M059J (cell line): ENCODE data around the gene CACNB3. TPM values are rescaled to one million over a fixed set of nuclear protein-coding genes. Genes with fewer than 3 reads are reported as not detected.

Experiments used
- DNase-seq: peaks from one replicate; pipeline ENCODE4 v3.0.0-alpha.2; 2012; ENCODE audit warnings: low read depth
- total RNA-seq: library from RNA; depleted of rRNA; stranded (reverse); fragments of >200 nt; shearing (Covaris generic); gene quantifications from 2 replicates; pipeline ENCODE4 v1.2.3, GENCODE V29; 2014

Gene CACNB3
- total RNA-seq, 1 experiment from 2014 or later: 15.8 TPM

DNA sequence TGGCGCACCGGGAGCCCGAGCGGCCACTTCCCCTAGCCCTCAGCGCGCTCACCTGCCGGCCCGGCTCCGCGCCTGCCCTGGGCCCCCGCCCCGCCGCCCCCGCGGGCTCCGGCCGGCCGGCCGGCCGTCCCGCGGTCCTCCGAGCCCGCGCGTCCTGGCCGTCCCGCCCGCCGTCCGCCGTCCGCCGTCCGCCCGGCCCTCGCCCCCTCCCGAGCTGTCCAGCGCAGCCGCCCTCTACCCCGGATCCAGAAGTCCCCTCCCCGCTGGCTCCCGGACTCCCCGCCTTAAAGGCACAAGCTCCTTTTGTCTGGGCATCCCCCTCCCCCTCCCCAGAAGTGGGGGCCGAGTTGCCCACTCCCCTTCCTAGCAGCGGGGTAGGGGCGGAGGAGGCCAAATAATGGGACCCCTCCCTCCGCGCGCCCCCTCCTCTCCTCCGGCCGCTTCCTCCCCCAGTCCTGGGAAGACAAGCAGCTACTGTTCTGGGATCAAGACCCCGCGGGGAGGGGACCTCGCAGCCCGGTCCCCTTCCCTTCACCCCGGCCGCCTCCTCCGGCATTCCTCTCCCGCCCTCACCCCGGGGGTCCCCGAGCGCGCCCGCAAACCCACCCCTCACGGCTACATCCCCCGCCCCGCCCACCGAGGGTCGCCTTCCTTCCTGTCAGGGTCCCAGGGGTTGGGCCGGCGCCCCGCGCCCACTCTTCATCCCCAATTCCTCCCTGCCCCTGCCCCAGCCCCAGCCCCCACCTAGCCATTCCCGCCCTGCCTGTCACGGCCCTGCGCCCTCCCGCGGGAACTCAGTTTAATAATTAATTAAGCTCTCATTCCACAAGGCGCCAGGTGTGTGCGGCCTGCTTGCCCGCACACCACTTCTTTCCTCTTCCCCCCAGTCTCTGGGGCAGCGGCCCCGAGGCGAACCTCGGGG, 29.2 kb upstream of the CACNB3 start, which contains the start of gene ADCY6:
Gene ADCY6, minus strand, starts transcription at position 236 of the 922 bp plus-strand sequence. CDS start 5,655 bp downstream, outside the sequence.
- DNase-seq: peak; percentile 55

DNA sequence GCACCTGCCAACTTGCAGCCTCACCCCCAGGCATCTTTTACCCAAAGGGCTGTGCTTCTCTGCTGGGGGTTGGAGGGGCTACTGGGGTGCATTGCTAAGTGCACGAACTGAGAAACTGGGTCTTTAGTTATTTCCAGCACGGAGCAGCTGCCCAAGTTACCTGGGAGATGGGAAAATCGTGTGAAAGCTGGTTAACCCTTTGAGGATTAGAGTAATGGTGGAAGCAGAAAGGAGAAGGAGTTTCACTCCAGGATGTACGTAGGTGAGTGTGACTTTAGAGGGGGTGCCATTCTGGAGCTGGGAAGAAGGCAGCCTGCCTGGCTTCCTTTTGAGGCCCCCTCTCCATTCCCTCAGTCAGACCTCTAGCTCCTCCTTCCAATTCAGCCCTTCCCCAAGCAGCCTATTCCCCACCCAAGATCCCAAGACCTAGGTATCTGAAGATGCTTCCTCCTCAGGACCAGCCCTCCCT, 28.4 kb upstream of the CACNB3 start:
- no peak for DNase-seq

DNA sequence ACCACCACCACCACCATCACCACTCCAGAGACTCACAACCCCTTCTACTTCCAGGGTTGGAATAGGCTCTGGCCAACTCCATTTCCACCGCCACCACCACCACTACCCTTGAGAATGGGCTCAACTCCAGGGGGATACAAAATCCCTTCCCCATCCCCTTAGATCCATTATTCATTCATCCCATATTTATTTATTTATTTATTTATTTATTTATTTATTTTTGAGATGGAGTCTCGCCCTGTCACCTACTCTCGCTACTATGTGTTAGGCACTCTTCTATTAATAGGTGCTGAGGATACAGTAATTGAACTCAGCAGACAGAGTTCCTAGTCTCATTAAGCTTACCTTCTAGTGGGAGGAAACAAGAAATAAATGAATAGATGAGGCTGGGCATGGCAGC, 24.6 kb upstream of the CACNB3 start:
- no peak for DNase-seq

DNA sequence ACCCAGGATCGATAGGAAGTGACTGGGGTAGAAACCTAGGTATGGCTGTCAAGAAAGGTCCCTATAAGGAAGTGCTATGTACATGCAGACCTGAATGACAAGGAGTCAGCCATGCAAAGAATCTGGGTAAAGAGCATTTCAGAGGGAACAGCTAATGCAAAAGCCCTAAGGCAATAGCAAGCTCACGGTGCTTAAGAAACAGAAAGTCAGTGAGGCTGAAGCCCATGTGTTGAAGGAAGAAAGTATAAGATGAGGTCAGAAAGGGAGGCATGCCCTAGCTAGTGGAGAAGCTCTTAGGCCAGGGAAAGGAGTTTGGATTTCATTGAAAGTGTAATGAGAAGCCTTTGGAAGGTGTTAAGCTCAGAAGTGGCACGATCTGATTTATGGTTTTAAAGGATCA, 23.4 kb upstream of the CACNB3 start:
- DNase-seq: peak; percentile 88

DNA sequence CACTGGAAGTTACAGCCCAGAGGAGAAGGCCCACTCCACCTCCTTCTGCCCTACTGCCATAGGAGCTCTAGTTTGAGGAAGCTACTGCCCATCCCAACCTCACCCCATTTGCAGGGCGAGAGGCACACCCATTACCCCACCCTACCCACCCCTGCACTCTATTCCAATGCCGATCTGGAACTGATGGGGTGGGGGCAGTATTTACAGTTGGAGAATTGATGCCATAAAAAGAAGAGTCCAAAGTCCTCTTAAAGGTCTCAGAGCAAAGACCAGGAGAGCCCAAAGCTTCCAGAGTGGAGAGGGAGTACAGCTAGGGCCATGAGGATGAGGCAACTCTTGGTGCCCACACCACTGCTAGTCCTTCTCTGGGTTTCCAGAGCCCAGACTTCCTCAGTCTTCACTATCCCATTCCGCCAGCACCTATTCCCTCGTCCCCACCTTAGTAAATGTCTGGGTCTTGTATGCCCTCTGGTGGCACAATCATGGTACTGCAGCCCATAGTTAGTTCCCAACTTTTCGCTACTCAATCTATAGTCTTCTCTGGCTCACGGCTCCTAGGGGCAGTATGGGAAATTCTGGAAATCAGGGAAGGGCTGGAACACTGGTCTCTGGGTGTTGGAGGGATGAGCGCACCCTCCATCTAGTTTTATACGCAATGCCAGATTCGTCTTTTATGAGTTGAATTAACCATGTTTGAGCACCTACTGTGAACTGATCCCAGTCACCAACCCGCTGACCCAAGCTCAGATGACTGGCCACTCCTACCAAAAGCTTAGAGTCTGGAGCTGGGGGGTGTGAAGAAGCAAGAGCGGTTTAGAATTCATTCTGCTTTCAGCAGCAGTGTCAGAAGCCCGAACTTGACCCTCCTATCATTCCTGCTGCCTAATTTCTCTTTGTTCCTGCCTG, 22.5 kb upstream of the CACNB3 start:
- peak; percentile 75 for DNase-seq

DNA sequence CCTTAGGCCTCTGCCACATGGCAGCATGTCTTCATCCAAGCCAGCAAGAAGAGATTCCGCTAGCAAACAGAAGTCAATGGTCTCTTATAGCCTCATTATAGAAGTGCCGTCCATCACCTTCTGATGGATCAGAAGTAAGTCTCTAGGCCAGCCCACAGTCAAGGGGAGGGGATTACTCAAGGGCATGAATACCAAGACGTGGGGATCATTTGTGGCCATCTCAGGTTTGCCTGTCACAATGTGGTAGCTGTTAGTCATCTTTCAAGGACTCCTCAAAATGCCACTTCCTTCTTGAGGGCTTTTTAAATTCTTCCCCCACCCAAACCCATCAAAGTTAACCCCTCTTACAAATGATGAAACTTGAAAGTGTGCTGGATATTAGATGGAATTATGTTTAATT, 21.3 kb upstream of the CACNB3 start:
- DNase-seq: peak; percentile 64

DNA sequence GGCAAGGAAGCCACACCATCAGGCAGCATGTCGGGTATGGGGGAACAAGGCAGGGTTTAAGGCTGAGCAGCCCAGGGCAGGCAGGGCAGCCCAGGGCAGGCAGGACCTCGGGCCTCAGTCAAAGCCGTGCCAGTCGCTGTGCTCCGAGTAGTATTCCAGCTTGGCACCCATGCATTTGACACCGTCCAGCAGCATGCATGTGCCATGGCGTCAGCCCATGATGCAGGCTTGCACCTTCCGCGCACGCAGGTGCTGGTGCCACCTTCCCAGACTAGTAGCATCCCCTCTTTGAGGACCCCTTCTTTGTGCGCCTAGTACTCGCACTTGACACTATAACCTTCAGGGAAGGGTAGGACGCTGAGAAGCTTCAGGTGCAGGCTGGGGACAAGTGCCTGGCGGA, 17.8 kb upstream of the CACNB3 start:
- DNase-seq: no peak

DNA sequence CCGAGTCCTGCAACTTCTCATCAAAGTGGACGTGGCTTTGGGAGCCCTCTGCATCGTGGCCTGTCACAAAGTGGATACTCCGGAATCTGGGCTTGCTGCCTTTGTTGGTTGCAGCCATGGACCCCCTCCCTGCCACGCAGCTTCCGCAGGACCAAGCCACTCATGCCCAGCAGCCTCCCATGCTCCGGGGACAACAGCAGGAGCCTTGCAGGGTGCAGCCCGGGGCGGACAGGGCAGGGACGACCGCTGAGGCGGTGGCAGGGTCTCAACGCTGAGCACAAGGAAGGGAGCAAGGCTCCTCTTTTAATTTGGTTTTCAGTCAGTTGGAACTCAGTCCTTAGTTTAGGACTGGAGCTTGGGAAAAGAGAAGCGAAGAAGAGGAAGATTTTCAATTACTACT, 17.3 kb upstream of the CACNB3 start:
- no peak for DNase-seq

DNA sequence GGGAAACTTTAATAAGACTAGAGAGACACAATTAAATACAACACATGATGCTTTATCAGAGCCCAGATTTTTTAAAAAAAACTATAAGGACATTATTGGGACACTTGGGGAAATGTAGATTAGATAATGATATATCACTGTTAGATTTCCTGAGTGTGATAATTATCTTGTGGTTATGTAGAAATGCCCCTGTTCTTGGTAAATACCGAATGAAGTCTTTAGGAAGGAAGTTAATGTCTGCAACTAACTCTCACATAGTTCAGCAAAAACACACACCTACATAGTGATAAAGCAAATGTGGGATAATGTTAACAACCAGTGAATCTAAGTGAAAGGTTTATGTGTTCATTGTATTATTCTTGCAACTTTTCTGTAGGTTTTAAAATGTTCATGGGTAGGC, 14.6 kb upstream of the CACNB3 start:
- no peak for DNase-seq

DNA sequence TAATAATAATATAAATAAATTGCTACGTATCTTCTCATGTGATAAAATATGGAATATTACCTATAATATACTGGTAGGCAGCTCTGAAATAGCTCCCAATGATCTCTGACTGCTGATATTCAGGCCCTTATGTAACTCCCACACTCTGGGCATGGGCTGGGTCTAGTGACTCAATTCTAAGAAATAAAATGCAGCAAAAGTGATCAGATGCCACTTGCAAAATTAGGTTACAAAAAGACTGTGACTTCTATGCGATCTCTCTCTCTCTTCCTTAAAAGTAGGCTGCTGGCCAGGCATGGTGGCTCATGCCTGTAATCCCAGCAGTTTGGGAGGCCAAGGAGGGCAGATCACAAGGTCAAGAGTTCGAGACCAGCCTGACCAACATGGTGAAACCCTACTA, 10.3 kb upstream of the CACNB3 start:
- DNase-seq: no peak

DNA sequence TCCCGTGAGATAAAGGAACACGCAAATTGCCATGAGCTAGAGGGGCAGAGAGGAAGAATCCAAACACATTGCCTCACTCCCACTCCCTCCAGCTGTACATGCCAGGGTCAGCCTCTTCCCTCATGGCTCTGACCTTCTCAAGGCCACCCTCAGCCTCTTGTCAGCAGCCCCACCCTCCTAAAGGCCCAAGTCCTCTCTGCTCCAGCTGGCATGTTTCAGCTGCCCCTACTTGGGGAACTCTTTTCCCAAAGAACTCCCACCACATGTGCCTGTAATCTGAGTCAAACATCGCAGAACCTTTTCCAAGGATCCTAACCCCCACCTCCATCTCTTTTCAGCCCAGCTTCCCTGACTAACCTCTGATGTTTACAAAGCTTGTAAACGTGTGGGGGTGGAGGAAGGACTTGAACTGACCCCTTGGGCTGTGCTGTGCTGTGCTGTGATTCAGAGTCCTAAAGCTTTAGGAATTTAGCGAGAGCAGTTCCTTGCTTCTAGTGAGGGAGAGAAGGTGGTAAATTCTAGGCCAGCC, 7.3 kb upstream of the CACNB3 start:
- peak; percentile 90 for DNase-seq

DNA sequence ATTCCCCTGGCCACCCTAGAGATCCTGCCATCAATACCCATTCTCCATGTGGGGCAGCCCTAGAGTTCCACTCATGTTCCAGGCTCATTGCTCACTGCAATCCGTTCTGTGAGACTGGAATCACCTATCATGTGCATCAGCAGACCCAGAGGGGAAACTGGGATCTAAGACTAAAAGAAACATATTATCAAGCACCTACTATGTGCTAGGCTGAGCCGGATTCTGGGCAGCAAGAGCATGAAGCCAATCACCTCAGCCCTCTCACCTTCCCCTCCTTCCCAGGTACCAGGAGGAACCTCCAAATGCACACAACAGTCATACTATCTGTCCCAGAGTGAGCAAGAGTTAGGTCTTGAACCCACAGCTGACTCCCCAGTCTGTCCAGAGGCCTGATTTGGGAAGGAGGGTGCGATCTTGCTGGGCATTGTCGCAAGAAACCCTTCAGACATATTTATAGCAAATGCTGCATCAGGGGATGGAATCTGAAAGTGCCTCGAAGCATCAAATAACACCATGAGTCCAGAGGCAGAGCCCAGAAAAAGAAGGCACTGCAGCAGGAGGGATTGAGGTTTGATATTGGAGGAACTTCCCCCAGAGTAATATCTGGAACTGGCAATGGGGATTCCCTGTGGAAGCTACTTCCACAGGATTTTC, 6.7 kb upstream of the CACNB3 start:
- DNase-seq: no peak

DNA sequence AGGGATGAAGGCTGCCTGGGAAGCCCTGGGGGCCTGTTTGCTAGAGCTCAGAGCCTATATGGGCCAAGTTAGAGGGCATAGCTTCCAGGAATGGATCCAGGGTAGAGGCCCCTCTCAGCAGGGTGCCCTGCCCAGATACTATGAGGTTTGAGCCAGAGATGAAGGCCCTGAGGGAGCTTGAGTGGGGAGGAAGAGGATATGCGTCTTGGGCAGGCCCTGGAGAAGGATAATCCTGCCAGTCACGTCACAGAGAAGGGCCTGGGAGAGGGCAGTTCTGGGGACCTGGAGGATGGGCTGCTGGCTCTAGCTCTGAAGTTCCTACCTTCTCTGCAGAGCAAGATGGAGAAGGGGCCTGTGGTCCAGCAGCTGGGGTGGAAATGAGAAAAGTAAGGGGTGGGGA, 5.9 kb upstream of the CACNB3 start:
- no peak for DNase-seq

DNA sequence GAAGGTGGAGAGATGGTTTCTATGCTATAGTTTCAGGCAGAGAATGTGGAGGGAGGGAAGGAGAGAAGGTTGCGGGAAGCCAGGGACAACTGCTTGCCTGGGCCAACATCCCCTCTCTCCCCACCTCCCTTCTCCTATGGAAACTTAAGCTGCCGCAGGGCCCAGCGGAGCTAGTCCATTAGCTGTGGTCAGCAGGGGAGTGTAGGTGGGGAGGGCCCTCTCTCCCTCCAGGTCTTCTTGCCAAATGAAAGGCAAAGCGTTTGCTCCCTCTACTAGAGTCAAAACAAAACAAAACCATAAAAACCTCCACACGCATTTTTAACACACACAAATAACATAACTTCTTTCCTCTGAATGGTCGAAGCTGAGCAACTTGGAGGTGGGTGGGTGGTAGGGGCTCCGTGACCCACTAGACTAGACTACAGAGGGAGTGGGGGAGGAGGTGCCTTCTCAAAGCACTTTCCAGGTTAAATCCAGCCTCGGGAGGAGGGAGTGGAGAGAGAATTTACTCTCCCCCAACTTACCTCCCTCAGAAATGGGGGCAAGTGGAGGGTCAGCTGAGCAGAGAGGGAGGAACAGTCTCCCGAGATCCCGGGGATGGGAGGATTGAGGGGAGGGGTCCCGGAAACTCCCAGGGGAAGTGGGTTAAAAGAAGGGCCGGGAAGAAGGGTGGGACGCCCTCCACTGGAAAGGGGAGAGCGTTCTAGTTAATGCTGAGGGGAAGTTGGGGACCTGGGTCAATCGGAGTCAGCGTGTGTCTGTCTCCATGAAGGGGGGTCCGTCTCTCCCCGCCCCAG, 4.6 kb upstream of the CACNB3 start:
- DNase-seq: no peak

DNA sequence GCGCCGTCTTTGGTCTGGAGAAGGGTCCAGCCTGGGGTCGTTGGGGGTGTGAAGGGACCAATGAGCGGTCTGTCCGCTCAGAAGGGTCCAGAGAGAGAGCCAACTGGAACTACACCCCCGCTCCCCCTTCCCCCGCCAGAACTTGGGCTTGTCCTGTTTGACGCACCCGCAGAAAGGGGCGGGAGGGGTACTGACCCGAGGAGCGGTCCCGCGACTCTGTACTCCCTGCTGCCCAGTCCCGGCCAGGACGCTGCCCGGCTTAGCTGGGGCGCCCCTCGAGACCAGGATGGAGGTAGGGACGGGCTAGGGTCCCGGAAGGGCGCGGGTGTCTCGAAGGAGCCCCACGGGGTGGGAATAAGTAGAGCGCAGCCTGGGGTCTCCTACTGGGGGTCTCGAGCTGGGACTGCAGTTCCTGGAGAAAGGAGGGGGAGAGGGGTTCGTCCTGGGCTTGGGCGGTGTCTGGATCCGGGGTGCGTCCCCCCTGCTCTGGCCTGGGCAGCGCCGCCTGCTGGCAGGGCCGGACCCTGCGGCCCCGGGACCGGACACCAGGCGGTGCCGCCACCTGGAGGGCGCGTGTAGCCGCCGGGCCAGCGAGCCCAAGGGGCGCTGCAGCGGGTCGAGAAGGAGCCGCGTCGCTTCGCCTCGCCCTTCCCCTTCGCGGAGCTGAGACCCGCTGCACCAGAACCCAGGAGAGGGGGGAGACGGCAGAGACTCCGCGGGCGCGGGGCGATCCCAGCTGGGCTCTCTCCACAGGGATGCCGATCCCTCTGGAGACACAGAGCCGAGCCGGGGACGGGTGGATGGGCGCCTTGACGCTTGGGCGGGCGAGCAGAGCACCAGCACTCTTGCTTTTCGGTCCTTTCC, 3.8 kb upstream of the CACNB3 start:
- peak; percentile 72 for DNase-seq

DNA sequence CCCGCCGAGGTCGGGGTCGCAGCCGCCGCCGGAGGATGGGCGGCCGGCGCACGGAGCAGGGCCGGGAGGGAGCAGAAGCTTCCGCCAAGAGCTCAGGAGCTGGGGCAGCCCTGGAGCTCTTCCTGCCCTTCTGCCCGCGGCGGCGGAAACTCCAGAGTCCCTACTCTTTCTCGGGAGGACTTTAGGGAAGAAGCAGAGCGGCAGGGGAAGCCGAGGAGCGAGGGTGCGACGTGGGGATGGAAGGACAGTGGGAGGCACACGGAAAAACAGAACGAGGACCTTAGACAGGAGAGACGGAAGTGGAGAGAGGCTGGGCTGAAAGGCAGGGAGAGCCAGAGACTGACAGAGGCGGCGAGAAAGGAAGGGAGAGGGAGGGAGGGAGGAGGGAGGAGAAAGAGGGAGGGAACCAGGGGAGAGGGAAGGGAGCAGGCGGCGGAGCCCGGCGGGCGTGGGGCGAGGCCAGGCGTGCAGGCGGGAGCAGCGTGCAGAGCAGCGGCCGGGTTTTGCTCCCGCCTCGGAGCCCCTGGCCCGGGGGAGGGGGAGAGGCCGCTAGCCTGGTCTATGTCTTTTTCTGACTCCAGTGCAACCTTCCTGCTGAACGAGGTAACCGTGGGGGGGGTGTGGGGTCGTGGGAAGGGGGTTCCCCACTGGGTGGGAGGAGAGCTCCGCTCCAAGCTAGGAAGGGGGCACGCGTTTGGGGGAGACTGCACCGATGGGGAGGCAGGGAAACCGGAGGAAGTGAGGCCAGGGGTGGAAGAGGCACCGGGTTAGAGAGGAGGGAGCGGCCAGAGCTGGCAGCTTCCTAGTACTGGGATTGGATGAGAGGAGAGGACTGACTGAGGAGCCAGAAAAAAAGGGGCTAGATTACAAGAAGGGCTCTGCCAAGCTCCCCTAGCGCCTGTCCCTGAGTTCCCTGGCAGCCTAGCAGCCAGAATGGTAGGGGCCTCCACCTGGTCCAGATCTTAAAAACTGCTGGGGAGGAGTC, 2.9 kb upstream of the CACNB3 start:
- peak; percentile 82 for DNase-seq

DNA sequence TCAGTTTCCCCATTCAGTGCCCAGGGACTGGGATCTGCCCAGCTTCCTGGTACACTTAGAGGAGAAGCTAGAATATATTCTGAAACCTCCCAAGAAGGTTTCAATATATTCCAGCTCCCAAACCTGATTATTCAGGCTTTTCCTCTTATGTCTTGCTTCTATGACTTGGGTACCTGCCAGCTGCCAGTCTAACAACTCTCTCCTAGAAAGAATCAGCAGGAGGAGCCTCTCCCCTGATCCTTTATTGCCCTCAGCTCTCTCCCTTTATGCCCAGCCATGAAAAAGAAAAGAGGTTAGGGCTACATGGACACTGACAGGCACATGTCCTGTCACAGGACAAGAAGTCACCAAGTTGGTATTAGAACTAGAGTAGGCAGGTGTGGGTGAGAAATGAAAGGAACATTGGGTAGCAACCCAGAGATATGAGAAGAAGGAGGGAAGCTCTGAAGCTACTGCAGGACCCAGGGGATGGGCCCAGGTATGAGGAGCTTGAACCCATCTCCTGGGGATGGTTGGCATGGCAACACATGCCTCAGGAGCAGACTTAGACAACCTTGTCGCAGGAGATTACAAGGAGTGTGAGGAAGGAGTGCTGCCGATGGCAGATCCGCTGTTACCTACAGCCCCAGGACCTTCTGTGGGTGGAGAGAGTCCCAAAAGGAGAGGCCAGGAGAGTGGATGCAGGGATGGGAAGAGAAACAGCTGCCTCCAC, 2.0 kb upstream of the CACNB3 start:
- DNase-seq: peak; percentile 40
